CD4-positive, alpha-beta memory T cell (primary cell): ENCODE results near the gene RERE. TPM values are rescaled to one million over a fixed set of nuclear protein-coding genes. Genes with fewer than 3 reads are reported as not detected.
"Not testable (repeated sequence)": the region's sequence is repeated elsewhere in the genome, so short reads cannot be mapped to it uniquely, and the experiment has no call there.

ENCODE experiments used
- CTCF ChIA-PET: fragments of 350-600 bp; sonication (Branson Sonifier 250); formaldehyde crosslinking; loops from one replicate; lab custom pipeline; 2021; ENCODE audit warnings: inconsistent platforms; ENCODE audit not compliant: partially characterized antibody; lab: Charles Lee
- POLR2A ChIA-PET: fragments of 350-600 bp; sonication (Branson Sonifier 250); formaldehyde crosslinking; loops from one replicate; lab custom pipeline; 2021; ENCODE audit not compliant: partially characterized antibody; lab: Charles Lee
- DNase-seq, 5 donors: peaks; one replicate each; pipeline versions ENCODE4 v3.0.0 to v3.0.0-alpha.2; 2020 to 2022; ENCODE audit warnings: mixed read lengths in 1 of 5
- H3K27ac ChIP-seq: one replicate; pipeline ENCODE4 v1.7.0; 2013; ENCODE audit warnings: low read depth, low read length
- H3K27me3 ChIP-seq: 2 replicates; pipeline ENCODE4 v1.7.0; 2013; ENCODE audit warnings: mild to moderate bottlenecking, low read length, moderate library complexity; ENCODE audit not compliant: insufficient read depth
- H3K36me3 ChIP-seq: 2 replicates; pipeline ENCODE4 v1.7.0; 2013; ENCODE audit warnings: mild to moderate bottlenecking, low read length, moderate library complexity; ENCODE audit not compliant: insufficient read depth
- H3K4me1 ChIP-seq: 2 replicates; pipeline ENCODE4 v1.7.0; 2013; ENCODE audit warnings: mild to moderate bottlenecking, low read length, moderate library complexity; ENCODE audit not compliant: insufficient read depth
- H3K4me3 ChIP-seq, 2 donors: one replicate each; pipeline ENCODE4 v1.7.0; 2013; ENCODE audit warnings: low read length in 2 of 2, mild to moderate bottlenecking in 1 of 2
- H3K9me3 ChIP-seq, 2 donors: one replicate each; pipeline ENCODE4 v1.7.0; 2013; ENCODE audit warnings: low read length in 2 of 2, control low read depth in 1 of 2; ENCODE audit not compliant: control insufficient read depth in 1 of 2
- H3K27ac Mint-ChIP-seq, 7 donors: one replicate each; pipeline ENCODE4 v1.8.0; 2020 to 2021; ENCODE audit warnings: mixed read lengths in 7 of 7, mild to moderate bottlenecking in 6 of 7, inconsistent platforms in 3 of 7, moderate library complexity in 3 of 7
- H3K27me3 Mint-ChIP-seq, 2 donors: one replicate each; pipeline ENCODE4 v1.8.0; 2020 to 2021; ENCODE audit warnings: mixed read lengths in 2 of 2
- H3K36me3 Mint-ChIP-seq, 2 donors: one replicate each; pipeline ENCODE4 v1.8.0; 2020 to 2021; ENCODE audit warnings: mixed read lengths in 2 of 2, inconsistent platforms in 1 of 2, mild to moderate bottlenecking in 1 of 2
- H3K4me1 Mint-ChIP-seq, 4 donors: one replicate each; pipeline ENCODE4 v1.8.0; 2020 to 2021; ENCODE audit warnings: mixed read lengths in 4 of 4, mild to moderate bottlenecking in 1 of 4
- H3K4me3 Mint-ChIP-seq, 8 donors: one replicate each; pipeline ENCODE4 v1.8.0; 2020 to 2021; ENCODE audit warnings: mixed read lengths in 8 of 8, mild to moderate bottlenecking in 7 of 8, moderate library complexity in 6 of 8, inconsistent platforms in 3 of 8
- H3K9me3 Mint-ChIP-seq, 8 donors: one replicate each; pipeline ENCODE4 v1.8.0; 2020 to 2021; ENCODE audit warnings: mixed read lengths in 8 of 8, mild to moderate bottlenecking in 5 of 8, inconsistent platforms in 3 of 8, moderate library complexity in 1 of 8
- intact Hi-C: fragments of 100-400 bp; cut with micrococcal nuclease; formaldehyde crosslinking; loops from one replicate; pipeline ENCODE4 v1.15.1; 2023
- polyA plus RNA-seq, 2 donors: library from polyadenylated mRNA; unstranded; fragments of 300-500 nt; fragmentation: Illumina TruSeq; gene quantifications; one replicate each; pipeline ENCODE4 v1.2.3, GENCODE V29; 2021
- total RNA-seq, 2 experiments: library from RNA; stranded (reverse); gene quantifications; one replicate each; pipeline ENCODE4 v1.2.3, GENCODE V29; 2021

Gene RERE
- total and polyA plus RNA-seq, 4 experiments from 2014 or later, result 0.38 to 117 (median 60.3) TPM

- no peaks in the 10 kb centered on the region for H3K4me1 ChIP-seq
- Mint-ChIP-seq H3K27ac (no peak overlapping the region), H3K36me3 (peaks cover 3 to 14% of the 10 kb centered on the region in 2 donors), H3K27me3 (no peaks in the 10 kb centered on the region), H3K9me3 (peaks cover 0 to 12% (median 8%) of the 10 kb centered on the region in 8 donors), H3K4me1 (peaks cover 0 to 2% (median under 1%) of the 10 kb centered on the region in 4 donors), H3K4me3 (no peak overlapping the region)
- ChIA-PET CTCF (interaction anchor here (1.3 to 2.5 kb wide), 2 partner anchors 10 to 110 kb away, joined by 7 to 8 read pairs; no protein-coding TSS in a partner anchor), POLR2A (no interaction called here)
- intact Hi-C loops, result no loop called here
- no peaks in the 10 kb centered on the region for H3K36me3 ChIP-seq
- H3K4me3 ChIP-seq, result no peak overlapping the region
- no peaks in the 10 kb centered on the region for H3K27me3 ChIP-seq
- no peaks in the 10 kb centered on the region for H3K9me3 ChIP-seq
- H3K27ac ChIP-seq, result no peak overlapping the region
- DNase-seq, result no peak
Observed at GRCh38 chr1:8739377-8739776, 78.1 kb downstream of the RERE start.

- ChIA-PET CTCF (interaction anchor here (1.5 kb wide), 1 partner anchor 8 kb away, joined by 3 read pairs; no protein-coding TSS in a partner anchor), POLR2A (interaction anchor here (0.7 kb wide), 1 partner anchor 35 kb away, joined by 3 read pairs; no protein-coding TSS in a partner anchor)
- peaks cover 0 to 15% (median 10%) of the 10 kb centered on the region in 8 donors for H3K9me3 Mint-ChIP-seq
- Histone ChIP-seq H3K36me3 (peaks cover 3% of the 10 kb centered on the region), H3K9me3 (no peaks in the 10 kb centered on the region), H3K4me1 (no peaks in the 10 kb centered on the region), H3K4me3 (no peak overlapping the region), H3K27ac (no peak overlapping the region), H3K27me3 (no peaks in the 10 kb centered on the region)
- no peak overlapping the region for H3K27ac Mint-ChIP-seq
- no peaks in the 10 kb centered on the region for H3K27me3 Mint-ChIP-seq
- intact Hi-C loops, result no loop called here
- no peak for DNase-seq
- H3K36me3 Mint-ChIP-seq, result peaks cover 3 to 20% of the 10 kb centered on the region in 2 donors
- peaks cover 0 to 2% (median under 1%) of the 10 kb centered on the region in 4 donors for H3K4me1 Mint-ChIP-seq
- no peak overlapping the region for H3K4me3 Mint-ChIP-seq
Observed at GRCh38 chr1:8736927-8737326, 80.5 kb downstream of the RERE start.

GRCh38 chr1:8733484-8733883, 84.0 kb downstream of the RERE start:
- intact Hi-C loops, result no loop called here

GRCh38 chr1:8731162-8731561, 86.3 kb downstream of the RERE start:
- POLR2A ChIA-PET, result no interaction called here
- Mint-ChIP-seq H3K9me3 (peaks cover 0 to 16% (median 10%) of the 10 kb centered on the region in 8 donors), H3K36me3 (peaks cover 3 to 10% of the 10 kb centered on the region in 2 donors), H3K4me3 (no peak overlapping the region), H3K27me3 (no peaks in the 10 kb centered on the region), H3K4me1 (peaks cover 0 to 4% (median 3%) of the 10 kb centered on the region in 4 donors), H3K27ac (no peak overlapping the region)
- Histone ChIP-seq H3K27me3 (no peaks in the 10 kb centered on the region), H3K4me1 (no peaks in the 10 kb centered on the region), H3K9me3 (no peaks in the 10 kb centered on the region), H3K4me3 (no peak overlapping the region), H3K27ac (no peak overlapping the region), H3K36me3 (peaks cover 3% of the 10 kb centered on the region)
- no peak for DNase-seq
- intact Hi-C loops, result no loop called here
- CTCF ChIA-PET, result interaction anchor here (0.5 to 10.4 kb wide), 6 partner anchors 17 to 168 kb away, joined by 3 to 192 read pairs (median 4); no protein-coding TSS in a partner anchor

More at GRCh38 chr1:8733484-8733883, 84.0 kb downstream of the RERE start:
- Histone ChIP-seq H3K27ac (no peak overlapping the region), H3K4me3 (no peak overlapping the region), H3K9me3 (no peaks in the 10 kb centered on the region), H3K36me3 (peaks cover 3% of the 10 kb centered on the region), H3K27me3 (no peaks in the 10 kb centered on the region), H3K4me1 (no peaks in the 10 kb centered on the region)
- Mint-ChIP-seq H3K4me3 (no peak overlapping the region), H3K27me3 (no peaks in the 10 kb centered on the region), H3K4me1 (peaks cover 0 to 4% (median 1%) of the 10 kb centered on the region in 4 donors), H3K9me3 (peaks cover 0 to 16% (median 10%) of the 10 kb centered on the region in 8 donors), H3K36me3 (peaks cover 3 to 12% of the 10 kb centered on the region in 2 donors), H3K27ac (no peak overlapping the region)
- CTCF ChIA-PET, result no interaction called here
- POLR2A ChIA-PET, result no interaction called here
- DNase-seq, result no peak

DNA sequence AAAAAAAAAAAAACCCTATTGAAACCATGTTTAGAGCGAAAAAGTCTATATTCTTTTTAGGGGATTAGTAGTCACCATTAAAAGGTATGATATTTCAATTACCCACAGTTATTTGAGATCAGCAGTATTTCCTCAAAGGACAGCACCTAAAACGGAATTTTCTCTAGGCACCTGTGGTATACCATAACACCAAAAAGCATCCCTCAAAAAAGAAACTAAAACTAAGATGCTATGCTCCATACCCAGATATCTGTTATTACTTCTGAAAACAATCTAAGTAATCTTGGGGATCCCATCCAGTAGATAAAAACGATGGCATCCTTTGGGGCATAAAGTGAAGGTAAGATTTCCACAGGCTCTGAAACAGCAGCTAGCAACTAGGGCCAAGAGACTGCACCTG, 89.0 kb downstream of the RERE start:
- no peak overlapping the region for H3K4me3 ChIP-seq
- Mint-ChIP-seq H3K4me1 (peaks cover 0 to 8% (median 3%) of the 10 kb centered on the region in 4 donors), H3K36me3 (peaks cover 3 to 10% of the 10 kb centered on the region in 2 donors), H3K27me3 (no peaks in the 10 kb centered on the region), H3K4me3 (no peak overlapping the region), H3K9me3 (peaks cover 0 to 16% (median 10%) of the 10 kb centered on the region in 8 donors), H3K27ac (no peak overlapping the region)
- POLR2A ChIA-PET, result no interaction called here
- no peaks in the 10 kb centered on the region for H3K27me3 ChIP-seq
- H3K36me3 ChIP-seq, result peaks cover 3% of the 10 kb centered on the region
- H3K9me3 ChIP-seq, result no peaks in the 10 kb centered on the region
- DNase-seq, result no peak
- CTCF ChIA-PET, result interaction anchor here (0.7 to 10.4 kb wide), 11 partner anchors 12 to 319 kb away, joined by 3 to 192 read pairs (median 7); no protein-coding TSS in a partner anchor
- peaks cover under 1% of the 10 kb centered on the region for H3K4me1 ChIP-seq
- no peak overlapping the region for H3K27ac ChIP-seq
- intact Hi-C loops, result no loop called here

GRCh38 chr1:8727809-8728213, 89.6 kb downstream of the RERE start:
- no peaks in the 10 kb centered on the region for H3K27me3 ChIP-seq
- ChIA-PET POLR2A (interaction anchor here (1.2 kb wide), 1 partner anchor 24 kb away, joined by 3 read pairs; no protein-coding TSS in a partner anchor), CTCF (interaction anchor here (0.9 to 10.4 kb wide), 21 partner anchors 9 to 713 kb away, joined by 3 to 192 read pairs (median 6); no protein-coding TSS in a partner anchor)
- no peaks in the 10 kb centered on the region for H3K9me3 ChIP-seq
- H3K4me3 ChIP-seq, result no peak overlapping the region
- no peak for DNase-seq
- peaks cover 3% of the 10 kb centered on the region for H3K36me3 ChIP-seq
- no peak overlapping the region for H3K27ac ChIP-seq
- no peak overlapping the region for H3K27ac Mint-ChIP-seq
- no peaks in the 10 kb centered on the region for H3K27me3 Mint-ChIP-seq
- intact Hi-C loops, result loop anchor here (2.0 kb wide), 1 partner anchor 121 kb away; no protein-coding TSS in a partner anchor
- H3K4me3 Mint-ChIP-seq, result no peak overlapping the region
- peaks cover 0 to 16% (median 10%) of the 10 kb centered on the region in 8 donors for H3K9me3 Mint-ChIP-seq
- peaks cover 3 to 10% of the 10 kb centered on the region in 2 donors for H3K36me3 Mint-ChIP-seq
- peaks cover 7% of the 10 kb centered on the region for H3K4me1 ChIP-seq
- peaks cover 3 to 12% (median 6%) of the 10 kb centered on the region in 4 donors for H3K4me1 Mint-ChIP-seq

DNA sequence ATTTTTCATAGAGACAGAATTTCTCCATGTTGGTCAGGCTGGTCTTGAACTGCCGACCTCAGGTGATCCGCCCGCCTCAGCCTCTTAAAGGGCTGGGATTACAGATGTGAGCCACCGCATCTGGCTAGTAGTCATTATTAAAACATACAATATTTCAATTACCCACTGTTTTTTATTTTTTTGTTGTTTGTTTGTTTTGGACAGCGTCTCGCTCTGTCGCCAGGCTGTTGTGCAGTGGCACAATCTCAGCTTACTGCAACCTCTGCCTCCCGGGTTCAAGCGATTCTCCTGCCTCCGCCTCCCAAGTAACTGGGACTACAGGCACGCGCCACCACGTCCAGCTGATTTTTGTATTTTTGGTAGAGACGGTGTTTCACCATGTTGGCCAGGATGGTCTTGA, 90.1 kb downstream of the RERE start:
- not testable (repeated sequence) for H3K4me3 Mint-ChIP-seq, H3K9me3 ChIP-seq, H3K4me3 ChIP-seq, H3K27ac Mint-ChIP-seq, H3K36me3 Mint-ChIP-seq, H3K27me3 Mint-ChIP-seq, H3K27me3 ChIP-seq, DNase-seq, H3K36me3 ChIP-seq, H3K27ac ChIP-seq
- Mint-ChIP-seq H3K9me3 (peaks cover 0 to 15% (median 10%) of the 10 kb centered on the region in 8 donors), H3K4me1 (peaks cover 4 to 13% (median 7%) of the 10 kb centered on the region in 4 donors)
- ChIA-PET CTCF (interaction anchor here (0.7 to 10.4 kb wide), 25 partner anchors 9 to 712 kb away, joined by 3 to 192 read pairs (median 6); no protein-coding TSS in a partner anchor), POLR2A (interaction anchor here (1.2 to 1.6 kb wide), 2 partner anchors 24 to 165 kb away, joined by 3 to 6 read pairs; no protein-coding TSS in a partner anchor)
- H3K4me1 ChIP-seq, result peaks cover 12% of the 10 kb centered on the region
- intact Hi-C loops, result loop anchor here (2.0 kb wide), 1 partner anchor 121 kb away; no protein-coding TSS in a partner anchor
